HG02884 (cell line): ENCODE measurements around the gene PLAC8L1.
A peak's percentile ranks its signal among the peaks of the same experiment; 100 is the strongest.

Source experiments
- ATAC-seq: cut with Tn5 transposase; IDR thresholded peaks from one replicate; pipeline ENCODE4 v1.9.1; 2021; ENCODE audit warnings: mild to moderate bottlenecking, moderate library complexity; ENCODE audit not compliant: unreplicated experiment

The PLAC8L1 gene

DNA sequence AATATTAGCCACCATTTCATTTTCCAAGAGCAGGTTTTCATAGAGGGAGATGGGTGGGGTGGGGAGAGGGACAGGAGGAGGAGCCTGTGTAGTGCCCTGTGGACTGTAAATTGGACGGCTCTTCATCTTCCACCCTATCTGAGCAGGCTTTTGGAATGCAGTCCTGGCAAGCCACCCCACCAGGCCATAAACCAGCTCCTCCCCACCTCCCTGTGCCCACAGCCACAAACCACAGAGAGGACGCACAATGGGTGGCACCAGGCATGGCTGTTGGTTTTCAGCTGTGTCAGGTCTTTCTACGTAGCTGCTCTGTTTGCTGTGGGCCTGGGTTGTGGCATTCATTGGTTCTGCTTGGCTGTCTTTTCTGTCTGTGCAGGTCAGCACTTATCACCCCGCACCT is 58.0 kb downstream of the PLAC8L1 start:
- ATAC-seq, result no peak

DNA sequence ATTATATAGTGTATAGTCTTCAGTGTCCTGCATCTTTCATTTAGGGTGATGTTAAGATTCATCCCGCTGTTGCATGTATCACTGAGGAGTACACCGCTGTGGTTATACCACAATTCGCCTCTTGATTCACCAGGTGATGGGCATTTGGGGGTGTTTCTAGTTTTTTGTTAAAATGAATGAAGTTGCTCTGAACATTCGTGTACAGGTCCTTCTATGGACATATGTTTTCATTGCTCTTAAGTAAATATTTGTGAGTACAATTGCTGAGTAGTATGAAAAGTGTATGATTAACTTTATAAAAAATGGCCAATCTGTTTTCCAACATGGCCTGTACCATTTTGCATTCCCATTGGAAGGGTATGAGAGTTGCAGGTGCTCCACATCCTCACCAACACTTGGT is 61.7 kb downstream of the PLAC8L1 start:
- ATAC-seq, result no peak

DNA sequence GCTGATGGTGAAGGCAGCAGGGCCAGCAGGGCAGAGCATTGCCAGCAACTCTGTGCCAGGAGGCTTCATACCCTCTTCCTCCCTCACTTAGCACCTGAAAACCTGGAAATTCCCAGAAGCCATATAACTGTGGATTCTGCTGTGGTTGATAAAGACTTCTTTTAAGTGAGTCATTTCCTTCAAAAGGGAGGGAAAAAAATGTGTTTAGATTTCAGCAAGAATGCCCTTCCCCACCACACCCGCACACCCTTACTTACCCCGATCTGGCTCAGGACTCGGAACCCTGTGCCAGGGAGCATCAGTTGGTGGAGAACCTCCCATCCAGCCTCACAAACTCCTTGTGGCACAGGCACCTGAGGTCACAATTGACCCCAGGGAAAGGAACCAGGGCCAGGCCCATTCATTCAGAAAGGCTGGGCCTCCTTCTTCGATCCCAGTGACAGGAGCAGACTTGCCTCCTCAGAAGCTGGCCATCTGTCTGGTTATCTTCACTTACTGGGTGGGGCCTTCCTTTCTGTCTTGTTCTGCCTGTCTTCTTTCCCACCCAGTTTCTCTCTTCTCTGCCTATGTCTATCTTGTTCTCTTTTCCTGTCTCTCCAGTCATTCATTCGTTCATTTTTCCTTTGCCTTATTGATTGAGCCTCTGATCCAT is 62.6 kb downstream of the PLAC8L1 start:
- ATAC-seq, result no peak

DNA sequence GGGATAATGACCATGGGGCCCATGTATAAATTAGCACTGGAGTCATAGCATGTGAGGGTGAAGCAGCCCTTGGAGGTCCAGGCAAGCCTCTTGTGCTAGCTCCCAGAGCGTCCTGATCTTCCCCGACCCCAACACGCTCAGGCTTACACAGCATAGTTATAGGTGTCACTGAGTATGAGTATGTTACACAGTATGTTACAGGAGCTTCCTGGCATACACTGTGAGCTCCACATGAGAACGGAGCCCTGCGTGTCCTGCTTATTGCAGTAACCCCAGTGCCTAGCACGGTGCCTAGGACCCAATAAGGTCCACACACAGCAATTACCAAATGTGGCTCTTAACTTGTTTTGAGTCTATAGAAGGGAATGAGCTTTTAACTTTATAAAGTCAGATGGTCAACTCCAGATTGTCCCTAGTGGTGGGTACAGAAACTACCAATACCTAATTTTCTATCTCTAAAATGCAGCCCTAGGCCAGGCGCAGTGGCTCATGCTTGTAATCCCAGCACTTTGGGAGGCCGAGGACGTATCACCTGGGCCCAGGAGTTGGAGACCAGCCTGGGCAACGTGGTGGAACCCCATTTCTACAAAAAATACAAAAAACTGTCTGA is 64.1 kb downstream of the PLAC8L1 start:
- peak; percentile 80 for ATAC-seq

DNA sequence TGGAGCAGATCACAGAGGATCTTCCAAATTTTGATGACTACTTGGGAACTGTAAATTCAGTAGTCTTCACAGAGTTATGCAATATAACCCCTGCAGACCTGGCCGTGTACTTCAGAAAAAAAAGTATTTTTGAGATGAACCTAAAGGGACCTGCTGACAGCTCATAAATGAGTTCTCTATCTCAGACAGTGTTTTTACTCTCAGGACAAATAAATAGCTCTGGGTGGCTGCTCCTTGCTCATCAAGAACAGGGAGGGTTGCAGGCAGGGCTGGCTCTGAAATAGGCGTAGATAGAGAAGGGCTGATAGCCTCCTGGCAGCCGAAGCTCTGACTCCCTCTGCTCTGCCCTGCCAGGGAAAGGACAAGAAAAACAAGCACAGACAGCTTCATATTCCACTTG is 64.8 kb downstream of the PLAC8L1 start:
- no peak for ATAC-seq

DNA sequence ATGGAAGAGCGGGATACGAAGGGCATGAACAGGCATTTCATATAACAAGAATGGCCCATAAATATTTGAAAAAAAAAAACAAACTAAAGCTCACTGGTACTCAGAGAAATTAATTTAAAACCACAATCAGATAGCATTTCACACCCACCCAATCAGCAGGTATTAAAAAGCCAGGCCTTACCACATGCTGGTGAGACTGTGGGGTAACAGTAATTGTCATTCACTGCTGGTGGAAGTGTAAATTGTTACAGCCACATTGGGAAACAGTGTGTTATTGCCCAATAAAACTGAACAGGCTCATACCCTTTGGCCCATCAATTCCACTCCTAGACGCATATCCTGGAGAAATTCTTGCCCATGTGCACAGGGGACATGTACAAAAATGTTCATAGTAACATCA is 66.0 kb downstream of the PLAC8L1 start:
- ATAC-seq, result no peak

DNA sequence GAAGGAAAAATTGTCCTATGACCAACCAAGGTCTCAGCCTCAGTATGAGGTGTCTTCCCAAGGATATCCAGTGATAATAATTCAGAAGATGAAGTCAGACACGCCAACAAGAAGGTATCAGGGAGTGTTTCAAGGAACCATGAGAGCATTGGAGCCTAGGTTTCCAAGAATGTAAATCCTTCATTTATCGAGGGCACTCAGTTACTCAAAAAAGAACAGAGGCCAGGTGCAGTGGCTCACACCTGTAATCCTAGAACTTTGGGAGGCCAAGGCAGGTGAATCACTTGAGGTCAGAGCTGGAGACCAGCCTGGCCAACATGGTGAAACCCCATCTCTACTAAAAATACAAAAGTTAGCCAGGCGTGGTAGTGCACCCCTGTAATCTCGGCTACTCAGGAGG is 70.8 kb downstream of the PLAC8L1 start:
- ATAC-seq, result no peak
